H9 (cell line): ENCODE measurements around the gene ADAM22. TPM values are rescaled to one million over a fixed set of nuclear protein-coding genes. Genes with fewer than 3 reads are reported as not detected.

Source experiments
- DNase-seq: peaks from one replicate; pipeline ENCODE4 v3.0.0-alpha.2; 2017
- H2AFZ ChIP-seq: one replicate; pipeline ENCODE4 v1.6.1; 2013; ENCODE audit warnings: mild to moderate bottlenecking, low read length, control low read depth, moderate library complexity
- H2AK5ac ChIP-seq: 2 replicates; pipeline ENCODE4 v1.6.1; 2013; ENCODE audit warnings: low read length, control low read depth, mixed read lengths; ENCODE audit not compliant: insufficient read length
- H2BK120ac ChIP-seq: one replicate; pipeline ENCODE4 v1.6.1; 2013; ENCODE audit warnings: low read depth, mild to moderate bottlenecking, low read length, control low read depth, inconsistent platforms; ENCODE audit not compliant: poor library complexity, severe bottlenecking
- H2BK12ac ChIP-seq: 2 replicates; pipeline ENCODE4 v1.6.1; 2013; ENCODE audit warnings: low read length, control low read depth, mixed read lengths, low read depth; ENCODE audit not compliant: insufficient read length
- H2BK15ac ChIP-seq: 2 replicates; pipeline ENCODE4 v1.6.1; 2013; ENCODE audit warnings: low read depth, low read length, control low read depth
- H2BK20ac ChIP-seq: one replicate; pipeline ENCODE4 v1.6.1; 2013; ENCODE audit warnings: low read depth, mild to moderate bottlenecking, low read length, control low read depth, inconsistent platforms; ENCODE audit not compliant: poor library complexity, severe bottlenecking
- H2BK5ac ChIP-seq: 2 replicates; pipeline ENCODE4 v1.6.1; 2013; ENCODE audit warnings: low read length, control low read depth, mixed read lengths; ENCODE audit not compliant: insufficient read length
- H3K14ac ChIP-seq: 2 replicates; pipeline ENCODE4 v1.6.1; 2013; ENCODE audit warnings: low read length, control low read depth; ENCODE audit not compliant: insufficient read depth
- H3K18ac ChIP-seq: 2 replicates; pipeline ENCODE4 v1.6.1; 2013; ENCODE audit warnings: low read depth, mild to moderate bottlenecking, mixed read lengths, low read length, control low read depth; ENCODE audit not compliant: insufficient read length
- H3K23ac ChIP-seq: 2 replicates; pipeline ENCODE4 v1.6.1; 2013; ENCODE audit warnings: low read length, control low read depth, mixed read lengths, low read depth; ENCODE audit not compliant: insufficient read length
- H3K23me2 ChIP-seq: 2 replicates; pipeline ENCODE4 v1.6.1; 2013; ENCODE audit warnings: low read depth, mild to moderate bottlenecking, mixed read lengths, low read length, control low read depth; ENCODE audit not compliant: insufficient read length, poor library complexity, severe bottlenecking
- H3K27ac ChIP-seq: 2 replicates; pipeline ENCODE4 v1.5.1; 2013; ENCODE audit warnings: low read length, control low read depth, mixed read lengths, low read depth; ENCODE audit not compliant: insufficient read length
- H3K27me3 ChIP-seq: 2 replicates; pipeline ENCODE4 v1.6.1; 2013; ENCODE audit warnings: low read length, control low read depth, inconsistent platforms; ENCODE audit not compliant: insufficient read depth
- H3K4ac ChIP-seq: 2 replicates; pipeline ENCODE4 v1.6.1; 2013; ENCODE audit warnings: low read depth, mild to moderate bottlenecking, control low read depth, inconsistent platforms, low read length, moderate library complexity
- H3K4me1 ChIP-seq: 2 replicates; pipeline ENCODE4 v1.6.1; 2013; ENCODE audit warnings: low read length, control low read depth, inconsistent platforms; ENCODE audit not compliant: insufficient read depth
- H3K4me2 ChIP-seq: 2 replicates; pipeline ENCODE4 v1.6.1; 2013; ENCODE audit warnings: low read length, control low read depth, mixed read lengths; ENCODE audit not compliant: insufficient read length, insufficient read depth
- H3K56ac ChIP-seq: 2 replicates; pipeline ENCODE4 v1.6.1; 2013; ENCODE audit warnings: low read depth, mild to moderate bottlenecking, mixed read lengths, low read length, control low read depth; ENCODE audit not compliant: insufficient read length
- H3K79me1 ChIP-seq: 2 replicates; pipeline ENCODE4 v1.6.1; 2013; ENCODE audit warnings: low read depth, mild to moderate bottlenecking, moderate library complexity, low read length, control low read depth, inconsistent platforms; ENCODE audit not compliant: insufficient read depth, poor library complexity, severe bottlenecking
- H3K79me2 ChIP-seq: 2 replicates; pipeline ENCODE4 v1.6.1; 2013; ENCODE audit warnings: low read length, control low read depth, inconsistent platforms; ENCODE audit not compliant: insufficient read depth
- H3K9ac ChIP-seq: 2 replicates; pipeline ENCODE4 v1.6.1; 2013; ENCODE audit warnings: low read length, control low read depth, mixed read lengths; ENCODE audit not compliant: insufficient read length; ENCODE audit errors: extremely low read depth
- H3K9me3 ChIP-seq: one replicate; pipeline ENCODE4 v1.6.1; 2013; ENCODE audit warnings: low read depth, low read length, inconsistent platforms; ENCODE audit not compliant: control insufficient read depth
- H3T11ph ChIP-seq: one replicate; pipeline ENCODE4 v1.6.1; 2013; ENCODE audit warnings: mild to moderate bottlenecking, low read length, control low read depth, inconsistent platforms
- H4K20me1 ChIP-seq: one replicate; pipeline ENCODE4 v1.6.1; 2013; ENCODE audit not compliant: control insufficient read depth, insufficient read length, insufficient read depth
- H4K5ac ChIP-seq: 2 replicates; pipeline ENCODE4 v1.6.1; 2013; ENCODE audit warnings: low read depth, mild to moderate bottlenecking, mixed read lengths, low read length, control low read depth; ENCODE audit not compliant: insufficient read length
- H4K8ac ChIP-seq: replicated peaks from 2 replicates; pipeline ENCODE4 v1.6.1; 2013; ENCODE audit warnings: low read length, control low read depth, mixed read lengths, low read depth; ENCODE audit not compliant: insufficient read length
- H4K91ac ChIP-seq: 2 replicates; pipeline ENCODE4 v1.6.1; 2013; ENCODE audit warnings: low read depth, mild to moderate bottlenecking, moderate library complexity, mixed read lengths, low read length, control low read depth; ENCODE audit not compliant: insufficient read length
- H3K27ac Mint-ChIP-seq, 3 experiments: 2 replicates in 2 of 3; 3 replicates in 1 of 3; pipeline ENCODE4 v1.8.0; 2020 to 2021; ENCODE audit warnings: mixed read lengths in 3 of 3, mild to moderate bottlenecking in 1 of 3, moderate library complexity in 1 of 3
- H3K27me3 Mint-ChIP-seq: 2 replicates; pipeline ENCODE4 v1.8.0; 2021; ENCODE audit warnings: low read depth, mild to moderate bottlenecking, moderate library complexity, mixed read lengths
- H3K36me3 Mint-ChIP-seq, 3 experiments: 2 replicates in 2 of 3; 3 replicates in 1 of 3; pipeline ENCODE4 v1.8.0; 2020 to 2021; ENCODE audit warnings: low read depth in 3 of 3, mixed read lengths in 3 of 3; ENCODE audit not compliant: insufficient read depth in 1 of 3
- H3K4me1 Mint-ChIP-seq, 2 experiments: 2 replicates each; pipeline ENCODE4 v1.8.0; 2020; ENCODE audit warnings: mixed read lengths in 2 of 2
- H3K4me3 Mint-ChIP-seq, 2 experiments: 2 replicates in 1 of 2; 3 replicates in 1 of 2; pipeline ENCODE4 v1.8.0; 2020 to 2021; ENCODE audit warnings: mild to moderate bottlenecking in 2 of 2, mixed read lengths in 2 of 2, moderate library complexity in 1 of 2
- H3K9me3 Mint-ChIP-seq, 2 experiments: 2 replicates in 1 of 2; 3 replicates in 1 of 2; pipeline ENCODE4 v1.8.0; 2020; ENCODE audit warnings: mild to moderate bottlenecking in 2 of 2, mixed read lengths in 2 of 2, moderate library complexity in 1 of 2
- CTCF ChIP-seq: fragments of 200-600 bp; sonication (generic); conservative IDR thresholded peaks from 3 replicates; pipeline ENCODE4 v1.8.0; 2021; ENCODE audit warnings: antibody characterized with exemption, mild to moderate bottlenecking
- WGBS: extraction: QIAGEN DNeasy Blood & Tissue Kit; methylation state at CpG from one replicate; pipeline ENCODE4 v1.1.7; 2013; ENCODE audit warnings: missing lambda C conversion rate, low lambda C conversion rate, mixed read lengths; ENCODE audit not compliant: insufficient read length; ENCODE audit errors: extremely low coverage; 5-methylcytosine and 5-hydroxymethylcytosine counted together
- total RNA-seq: library from RNA; stranded (reverse); gene quantifications from 2 replicates; pipeline ENCODE4 v1.2.1, GENCODE V29; 2021

Gene ADAM22
- total RNA-seq, 1 experiment from 2014 or later = 8.7 TPM

GRCh38 chr7:88169717-88170320 lies 235.8 kb downstream of the ADAM22 start:
- H3K14ac ChIP-seq = no peak overlapping the region
- no peaks in the 10 kb centered on the region for H3K27me3 ChIP-seq
- no peaks in the 10 kb centered on the region for H3K23me2 ChIP-seq
- H3K56ac ChIP-seq = no peak overlapping the region
- H2AFZ ChIP-seq = no peak overlapping the region
- WGBS = no CpG with 5 or more reads among the region's 1 CpG
- H3K4ac ChIP-seq = no peak overlapping the region
- no peaks in the 10 kb centered on the region for H3K79me1 ChIP-seq
- H2BK20ac ChIP-seq = no peak overlapping the region
- peak; percentile 68 for TF ChIP-seq CTCF
- no peak overlapping the region for H3K27ac ChIP-seq
- Mint-ChIP-seq H3K4me3 (no peak overlapping the region), H3K27me3 (no peaks in the 10 kb centered on the region), H3K36me3 (no peaks in the 10 kb centered on the region), H3K4me1 (no peaks in the 10 kb centered on the region), H3K9me3 (no peaks in the 10 kb centered on the region), H3K27ac (no peak overlapping the region)
- no peak overlapping the region for H4K91ac ChIP-seq
- no peak overlapping the region for H2AK5ac ChIP-seq
- no peaks in the 10 kb centered on the region for H4K20me1 ChIP-seq
- H3T11ph ChIP-seq = no peak overlapping the region
- no peak overlapping the region for H2BK15ac ChIP-seq
- no peaks in the 10 kb centered on the region for H3K79me2 ChIP-seq
- no peaks in the 10 kb centered on the region for H3K9me3 ChIP-seq
- no peaks in the 10 kb centered on the region for H3K4me1 ChIP-seq
- no peak overlapping the region for H3K9ac ChIP-seq
- DNase-seq = no peak
- no peak overlapping the region for H3K23ac ChIP-seq
- H4K8ac ChIP-seq = no peak overlapping the region
- no peak overlapping the region for H2BK5ac ChIP-seq
- no peak overlapping the region for H2BK12ac ChIP-seq
- H3K18ac ChIP-seq = no peak overlapping the region
- no peak overlapping the region for H3K4me2 ChIP-seq
- H4K5ac ChIP-seq = no peak overlapping the region
- no peak overlapping the region for H2BK120ac ChIP-seq
